ENCODE data around the gene LRP8. TPM values are rescaled to one million over a fixed set of nuclear protein-coding genes. Genes with fewer than 3 reads are reported as not detected.

The LRP8 gene
- total and polyA plus RNA-seq, 2 of the 4 experiments (the other 2 are of a cell fraction), result 12.0 to 12.1 TPM

DNA sequence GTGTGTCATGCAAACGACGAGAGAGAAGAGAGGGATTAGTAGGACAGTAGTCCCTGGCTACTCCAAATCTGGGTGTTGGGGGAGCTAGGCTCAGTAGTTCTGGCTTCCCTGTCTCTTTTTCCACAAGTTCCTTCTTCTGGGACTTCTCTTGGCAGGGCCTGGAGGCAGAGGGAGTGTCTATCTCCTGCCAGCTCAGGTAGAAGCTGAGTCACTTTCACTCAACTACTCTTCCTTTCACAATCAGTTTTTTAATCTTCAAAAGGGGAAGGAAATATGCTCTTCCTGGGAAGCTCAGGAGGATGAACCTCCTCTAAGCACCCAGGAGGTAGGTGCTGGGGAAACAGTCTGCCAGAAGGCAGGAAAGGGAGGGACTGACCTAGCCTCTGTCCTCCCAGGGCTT is 54.3 kb downstream of the LRP8 start:
- Histone ChIP-seq H3K4me2 (ENCODE audit: low read depth, low read length) (no peak overlapping the region), H2AK5ac (ENCODE audit: low read depth, low read length) (no peak overlapping the region), H3K18ac (ENCODE audit: low read depth, low read length) (no peak overlapping the region), H3K56ac (ENCODE audit: extremely low read depth, insufficient read depth, low read length) (no peak overlapping the region), H3K27ac (ENCODE audit: insufficient read depth, low read length) (no peak overlapping the region), H3K36me3 (ENCODE audit: control insufficient read depth, insufficient read depth, low read length) (peaks cover 3% of the 10 kb centered on the region; the same call in 1 of the 2 replicates), H3K23ac (ENCODE audit: low read depth, low read length) (no peak overlapping the region), H4K8ac (ENCODE audit: low read depth in 2 of 2, low read length in 2 of 2) (no peak overlapping the region), H2AFZ (replicated peaks; ENCODE audit: low read length, poor library complexity) (no peak overlapping the region), H3K9me3 (ENCODE audit: control insufficient read depth, insufficient read depth, low read length) (no peaks in the 10 kb centered on the region), H3K4me3 (ENCODE audit: insufficient read depth, low read depth, low read length) (no peak overlapping the region), H2BK20ac (ENCODE audit: low read depth, low read length) (no peak overlapping the region), H3K79me1 (ENCODE audit: low read depth in 1 of 2, low read length in 2 of 2) (no peaks in the 10 kb centered on the region), H3K9ac (ENCODE audit: low read depth, low read length) (no peak overlapping the region), H4K91ac (ENCODE audit: insufficient read depth, low read depth, low read length) (no peak overlapping the region), H3K27me3 (ENCODE audit: control insufficient read depth, insufficient read depth, low read length) (no peaks in the 10 kb centered on the region), H4K5ac (ENCODE audit: low read depth, low read length) (no peak overlapping the region), H3K14ac (replicated peaks; ENCODE audit: low read depth, low read length) (no peak overlapping the region), H4K20me1 (ENCODE audit: insufficient read depth, low read length) (no peaks in the 10 kb centered on the region), H2BK120ac (ENCODE audit: low read depth, low read length) (no peak overlapping the region), H3K4ac (ENCODE audit: low read depth, low read length) (no peak overlapping the region), H2AK9ac (replicated peaks; ENCODE audit: low read depth, low read length, poor library complexity) (no peak overlapping the region), H2BK15ac (ENCODE audit: low read depth, low read length) (no peak overlapping the region), H2BK5ac (ENCODE audit: low read depth, low read length, poor library complexity, severe bottlenecking) (no peak overlapping the region), H3K9me1 (ENCODE audit: insufficient read depth, low read length) (no peaks in the 10 kb centered on the region), H3K4me1 (ENCODE audit: control insufficient read depth, insufficient read depth, low read length) (no peaks in the 10 kb centered on the region)
- no CpG with 5 or more reads among the region's 2 CpGs for WGBS, 2 experiments (ENCODE audit: extremely low coverage in 2 of 2, insufficient read length in 1 of 2)
- in situ Hi-C loops (cut with MboI; ENCODE audit: low sequenced_read_pairs), result no loop called here
- TF ChIP-seq MAFK (IDR thresholded peaks at IDR 0.05; ENCODE audit: low read depth, low read length) (no peak), FOS (IDR thresholded peaks at IDR 0.05; ENCODE audit: low read depth, low read length) (no peak), RFX5 (IDR thresholded peaks at IDR 0.05; ENCODE audit: low read depth, low read length) (no peak), CEBPB (IDR thresholded peaks at IDR 0.05; ENCODE audit: low read depth, low read length) (no peak), RAD21 (IDR thresholded peaks at IDR 0.05; ENCODE audit: low read length) (no peak), CHD1 (IDR thresholded peaks at IDR 0.05; ENCODE audit: low read depth, low read length) (no peak), POLR2A (IDR thresholded peaks at IDR 0.05; ENCODE audit: low read depth, low read length) (no peak), SMC3 (IDR thresholded peaks at IDR 0.05; ENCODE audit: low read depth, low read length) (no peak)
- TF ChIP-seq, protein P1, sequence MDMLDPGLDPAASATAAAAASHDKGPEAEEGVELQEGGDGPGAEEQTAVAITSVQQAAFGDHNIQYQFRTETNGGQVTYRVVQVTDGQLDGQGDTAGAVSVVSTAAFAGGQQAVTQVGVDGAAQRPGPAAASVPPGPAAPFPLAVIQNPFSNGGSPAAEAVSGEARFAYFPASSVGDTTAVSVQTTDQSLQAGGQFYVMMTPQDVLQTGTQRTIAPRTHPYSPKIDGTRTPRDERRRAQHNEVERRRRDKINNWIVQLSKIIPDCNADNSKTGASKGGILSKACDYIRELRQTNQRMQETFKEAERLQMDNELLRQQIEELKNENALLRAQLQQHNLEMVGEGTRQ (IDR thresholded peaks at IDR 0.05; ENCODE audit: low read depth, low read length), result no peak
- TF ChIP-seq, protein P2, sequence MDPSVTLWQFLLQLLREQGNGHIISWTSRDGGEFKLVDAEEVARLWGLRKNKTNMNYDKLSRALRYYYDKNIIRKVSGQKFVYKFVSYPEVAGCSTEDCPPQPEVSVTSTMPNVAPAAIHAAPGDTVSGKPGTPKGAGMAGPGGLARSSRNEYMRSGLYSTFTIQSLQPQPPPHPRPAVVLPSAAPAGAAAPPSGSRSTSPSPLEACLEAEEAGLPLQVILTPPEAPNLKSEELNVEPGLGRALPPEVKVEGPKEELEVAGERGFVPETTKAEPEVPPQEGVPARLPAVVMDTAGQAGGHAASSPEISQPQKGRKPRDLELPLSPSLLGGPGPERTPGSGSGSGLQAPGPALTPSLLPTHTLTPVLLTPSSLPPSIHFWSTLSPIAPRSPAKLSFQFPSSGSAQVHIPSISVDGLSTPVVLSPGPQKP (IDR thresholded peaks at IDR 0.05; ENCODE audit: borderline replicate concordance, low read depth, low read length), result no peak
- TF ChIP-seq, protein P3, sequence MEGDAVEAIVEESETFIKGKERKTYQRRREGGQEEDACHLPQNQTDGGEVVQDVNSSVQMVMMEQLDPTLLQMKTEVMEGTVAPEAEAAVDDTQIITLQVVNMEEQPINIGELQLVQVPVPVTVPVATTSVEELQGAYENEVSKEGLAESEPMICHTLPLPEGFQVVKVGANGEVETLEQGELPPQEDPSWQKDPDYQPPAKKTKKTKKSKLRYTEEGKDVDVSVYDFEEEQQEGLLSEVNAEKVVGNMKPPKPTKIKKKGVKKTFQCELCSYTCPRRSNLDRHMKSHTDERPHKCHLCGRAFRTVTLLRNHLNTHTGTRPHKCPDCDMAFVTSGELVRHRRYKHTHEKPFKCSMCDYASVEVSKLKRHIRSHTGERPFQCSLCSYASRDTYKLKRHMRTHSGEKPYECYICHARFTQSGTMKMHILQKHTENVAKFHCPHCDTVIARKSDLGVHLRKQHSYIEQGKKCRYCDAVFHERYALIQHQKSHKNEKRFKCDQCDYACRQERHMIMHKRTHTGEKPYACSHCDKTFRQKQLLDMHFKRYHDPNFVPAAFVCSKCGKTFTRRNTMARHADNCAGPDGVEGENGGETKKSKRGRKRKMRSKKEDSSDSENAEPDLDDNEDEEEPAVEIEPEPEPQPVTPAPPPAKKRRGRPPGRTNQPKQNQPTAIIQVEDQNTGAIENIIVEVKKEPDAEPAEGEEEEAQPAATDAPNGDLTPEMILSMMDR (conservative IDR thresholded peaks at IDR 0.05; ENCODE audit: low read depth, low read length), result no peak
- ATAC-seq (ENCODE audit: low read depth), result no peak
- no peak for DNase-seq
- POLR2A ChIA-PET (ENCODE audit: unreplicated experiment), result no interaction called here
- CTCF ChIA-PET, result no interaction called here
- intact Hi-C loops (cut with micrococcal nuclease), result no loop called here
- no TSS peak for BruUV-seq (replicated peaks)
- dilution Hi-C loops (cut with HindIII; ENCODE audit: low sequenced_read_pairs, unreplicated experiment), result no loop called here

Measured in IMR-90 (cell line).